GM21390 (cell line): Measurements from ENCODE around the gene GJC1.
A peak's percentile ranks its signal among the peaks of the same experiment; 100 is the strongest.

Experiments
- ATAC-seq: cut with Tn5 transposase; IDR thresholded peaks from one replicate; pipeline ENCODE4 v1.9.1; 2021; ENCODE audit not compliant: unreplicated experiment

The GJC1 gene

DNA sequence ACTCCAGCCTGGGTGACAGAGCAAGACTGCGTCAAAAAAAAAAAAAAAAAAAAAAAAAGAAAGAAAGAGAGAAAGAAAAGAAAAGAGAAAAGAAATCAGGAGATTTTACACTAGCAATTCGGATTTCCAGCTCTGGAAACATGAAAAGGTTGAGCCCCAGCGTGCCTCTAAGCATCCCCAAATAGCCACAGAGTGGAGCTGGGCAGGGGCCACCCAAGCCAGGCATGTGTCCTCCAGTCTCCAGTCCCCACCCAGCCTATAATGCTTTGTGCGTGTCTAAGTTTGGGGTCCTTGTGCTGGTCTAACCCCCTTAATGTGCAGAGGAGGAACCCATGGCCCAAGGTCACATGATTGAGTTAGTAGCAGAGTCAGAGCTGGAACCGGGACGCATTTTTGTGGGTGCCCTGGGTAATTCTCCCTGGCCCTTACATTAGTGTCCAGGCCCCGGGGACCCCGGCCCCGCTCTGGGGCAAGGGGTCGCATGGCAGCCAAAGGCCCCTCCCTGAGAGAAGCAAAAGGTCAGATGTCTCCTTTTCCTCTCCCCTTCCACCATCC lies 51.4 kb downstream of the GJC1 start:
- no peak for ATAC-seq

GRCh38 chr17:44777394-44778348 lies 52.4 kb downstream of the GJC1 start:
- ATAC-seq: no peak

- no peak for ATAC-seq
These were observed 53.3 kb downstream of the GJC1 start for GRCh38 chr17:44776628-44777393.

GRCh38 chr17:44775838-44776621 lies 54.1 kb downstream of the GJC1 start:
- peak; percentile 3 for ATAC-seq

GRCh38 chr17:44775136-44775837 lies 54.8 kb downstream of the GJC1 start:
- peak; percentile 79 for ATAC-seq

DNA sequence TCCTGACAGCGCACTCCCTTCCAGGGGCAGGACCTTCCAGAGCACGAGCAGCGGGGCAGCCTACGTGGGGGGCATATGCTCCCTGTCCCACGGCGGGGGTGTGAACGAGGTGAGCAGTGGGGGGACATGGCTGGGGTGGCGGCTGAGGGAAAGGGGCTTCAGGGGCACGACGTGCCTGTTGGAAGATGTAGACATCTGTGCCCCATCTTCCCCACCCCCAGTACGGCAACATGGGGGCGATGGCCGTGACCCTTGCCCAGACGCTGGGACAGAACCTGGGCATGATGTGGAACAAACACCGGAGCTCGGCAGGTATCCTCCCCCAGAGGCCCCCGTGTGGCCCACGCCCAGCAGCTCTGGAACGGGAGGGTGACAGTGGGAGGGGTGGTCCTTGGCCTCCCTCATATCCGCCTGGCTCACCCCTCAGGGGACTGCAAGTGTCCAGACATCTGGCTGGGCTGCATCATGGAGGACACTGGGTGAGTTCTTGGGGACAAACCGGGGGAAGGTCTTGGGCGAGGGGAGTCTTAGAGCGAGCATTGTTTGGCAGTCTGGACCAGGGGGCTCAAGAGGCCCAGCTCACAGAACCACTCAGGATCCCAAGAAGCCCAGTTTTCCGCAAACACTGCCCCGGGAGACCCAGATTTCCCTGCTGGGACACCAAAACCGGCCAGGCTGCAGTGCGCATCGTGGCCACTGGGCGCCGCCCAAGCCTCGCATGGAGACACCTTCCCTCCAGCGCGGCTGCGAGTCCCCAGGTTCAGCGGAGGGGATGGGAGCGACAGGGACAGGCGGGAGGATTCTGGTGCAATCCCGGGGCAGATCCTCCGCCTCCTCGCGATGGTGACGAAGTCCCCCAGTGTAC lies 55.6 kb downstream of the GJC1 start:
- ATAC-seq: no peak

DNA sequence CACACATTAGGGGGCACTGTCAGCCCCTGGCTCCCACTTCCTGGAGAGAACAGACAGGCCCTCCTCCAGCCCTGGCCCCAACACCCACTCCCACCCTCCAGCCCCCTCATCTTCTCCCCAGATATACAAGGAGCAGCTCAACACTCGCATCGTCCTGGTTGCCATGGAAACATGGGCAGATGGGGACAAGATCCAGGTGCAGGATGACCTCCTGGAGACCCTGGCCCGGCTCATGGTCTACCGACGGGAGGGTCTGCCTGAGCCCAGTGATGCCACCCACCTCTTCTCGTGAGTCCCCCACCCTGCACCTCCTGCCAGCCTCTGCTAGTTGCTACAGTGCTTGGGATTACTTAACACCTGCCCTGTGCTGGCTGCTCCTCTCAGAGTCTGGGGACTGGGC lies 56.9 kb downstream of the GJC1 start:
- no peak for ATAC-seq

DNA sequence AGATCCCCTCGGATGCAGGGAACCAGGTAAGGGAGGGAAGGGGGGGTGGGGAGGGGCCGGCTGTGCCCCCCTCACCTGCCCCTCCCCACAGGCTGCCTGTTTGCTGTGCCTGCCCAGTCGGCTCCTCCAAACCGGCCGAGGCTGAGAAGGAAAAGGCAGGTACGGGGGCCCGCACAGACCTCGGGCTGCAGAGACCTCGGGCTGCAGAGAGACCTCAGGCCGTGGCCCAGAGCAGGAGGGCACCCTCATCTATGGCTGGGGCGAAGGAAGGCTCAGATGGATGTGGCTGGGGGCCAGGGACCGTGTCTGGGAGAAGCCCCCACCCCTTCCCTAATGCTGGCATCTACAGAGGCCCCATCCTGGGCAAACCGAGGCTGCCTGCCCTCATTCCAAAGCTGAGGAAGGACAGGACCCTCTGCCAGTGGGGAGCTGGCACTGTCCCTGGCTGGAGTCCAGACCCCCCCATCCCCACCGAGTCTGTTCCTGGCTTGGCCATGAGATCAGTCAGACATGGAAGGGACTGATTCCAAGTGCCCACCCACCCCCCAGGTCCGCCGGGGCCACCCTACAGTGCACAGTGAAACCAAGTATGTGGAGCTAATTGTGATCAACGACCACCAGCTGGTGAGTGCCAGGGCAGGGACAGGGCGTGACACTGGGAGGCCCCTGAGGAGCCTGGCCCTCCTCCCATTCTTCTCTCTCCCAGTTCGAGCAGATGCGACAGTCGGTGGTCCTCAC lies 57.6 kb downstream of the GJC1 start:
- ATAC-seq: no peak

GRCh38 chr17:44770166-44770925 lies 59.7 kb downstream of the GJC1 start:
- ATAC-seq: no peak

GRCh38 chr17:44769647-44770084 lies 60.4 kb downstream of the GJC1 start:
- no peak for ATAC-seq

GRCh38 chr17:44769230-44769629 lies 60.9 kb downstream of the GJC1 start:
- no peak for ATAC-seq

- no peak for ATAC-seq
These were observed 61.5 kb downstream of the GJC1 start for GRCh38 chr17:44768505-44769142.

DNA sequence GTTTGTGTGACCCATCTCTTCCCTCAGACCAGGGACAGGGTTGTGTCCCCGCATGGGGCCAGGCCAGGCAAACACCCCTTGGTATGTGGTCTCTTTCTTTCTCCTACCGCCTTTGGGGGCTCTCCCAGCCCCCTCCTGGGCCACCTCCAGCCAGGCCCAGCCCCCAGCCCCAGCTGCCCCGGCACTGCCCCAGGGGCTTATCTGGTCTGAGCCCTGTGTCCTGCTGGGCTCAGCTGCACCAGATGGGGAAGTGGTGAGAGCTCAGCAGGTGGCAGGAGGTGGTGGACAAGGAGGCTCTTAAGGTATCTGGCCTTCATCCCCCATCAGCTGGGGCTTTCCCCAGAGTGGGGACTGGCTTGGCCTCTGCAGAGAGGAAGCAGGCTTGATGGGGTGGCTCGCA lies 62.6 kb downstream of the GJC1 start:
- ATAC-seq: no peak

- no peak for ATAC-seq
These were observed 63.6 kb downstream of the GJC1 start for GRCh38 chr17:44766409-44767038.

GRCh38 chr17:44765965-44766364 lies 64.1 kb downstream of the GJC1 start:
- no peak for ATAC-seq

GRCh38 chr17:44763170-44763569 lies 66.9 kb downstream of the GJC1 start:
- no peak for ATAC-seq
